ENCODE data around the gene HECTD2.

- TF ChIP-seq TEAD1 (CRISPR knock-in tag; IDR thresholded peaks at IDR 0.05) (no peak), CTCF (IDR thresholded peaks at IDR 0.05) (no peak), ELF4 (CRISPR knock-in tag; IDR thresholded peaks at IDR 0.05; ENCODE audit: low read depth) (no peak), NR3C1 (CRISPR knock-in tag; conservative IDR thresholded peaks at IDR 0.05; ENCODE audit: low read depth) (no peak), ESRRA (CRISPR knock-in tag; IDR thresholded peaks at IDR 0.05; ENCODE audit: borderline replicate concordance) (no peak), JUN (CRISPR knock-in tag; IDR thresholded peaks at IDR 0.05) (no peak), SP1 (CRISPR knock-in tag; conservative IDR thresholded peaks at IDR 0.05) (no peak), TCF7 (CRISPR knock-in tag; IDR thresholded peaks at IDR 0.05; ENCODE audit: low read depth) (no peak), MAX (CRISPR knock-in tag; IDR thresholded peaks at IDR 0.05) (no peak), E2F4 (CRISPR knock-in tag; IDR thresholded peaks at IDR 0.05; ENCODE audit: borderline replicate concordance, low read depth) (no peak)
Observed at GRCh38 chr10:91520661-91521060, 110.5 kb downstream of the HECTD2 start.
